Fibroblast of skin of back (primary cell): Measurements from ENCODE around the gene MAGEA2B.
"Not testable (repeated sequence)": the region's sequence is repeated elsewhere in the genome, so short reads cannot be mapped to it uniquely, and the experiment has no call there.

ENCODE experiments used
- DNase-seq: peaks from one replicate; pipeline ENCODE4 v3.0.0-alpha.2; 2013

Gene MAGEA2B

DNA sequence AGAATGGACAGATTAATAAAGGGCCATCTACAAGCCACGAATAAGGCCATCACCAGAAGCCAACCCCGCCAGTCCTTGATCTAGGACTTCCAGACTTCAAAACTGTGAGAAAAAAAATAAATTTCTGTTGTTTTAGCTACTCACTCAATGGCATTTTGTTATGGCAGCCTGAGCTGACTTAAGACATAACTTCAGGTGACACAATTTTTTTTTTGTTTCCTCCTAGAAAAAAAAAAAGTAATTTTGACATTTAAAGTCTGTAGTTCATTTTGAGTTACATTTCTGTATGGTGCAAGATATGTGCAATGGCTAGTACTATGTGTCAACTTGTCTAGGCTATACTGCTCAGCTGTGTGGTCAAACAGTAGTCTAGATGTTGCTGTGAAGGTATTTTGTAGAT, 44.5 kb downstream of the MAGEA2B start, which contains the start of gene CSAG3:
Gene CSAG3, plus strand, starts transcription at position 301 of the 400 bp plus-strand sequence.
- not testable (repeated sequence) for DNase-seq

DNA sequence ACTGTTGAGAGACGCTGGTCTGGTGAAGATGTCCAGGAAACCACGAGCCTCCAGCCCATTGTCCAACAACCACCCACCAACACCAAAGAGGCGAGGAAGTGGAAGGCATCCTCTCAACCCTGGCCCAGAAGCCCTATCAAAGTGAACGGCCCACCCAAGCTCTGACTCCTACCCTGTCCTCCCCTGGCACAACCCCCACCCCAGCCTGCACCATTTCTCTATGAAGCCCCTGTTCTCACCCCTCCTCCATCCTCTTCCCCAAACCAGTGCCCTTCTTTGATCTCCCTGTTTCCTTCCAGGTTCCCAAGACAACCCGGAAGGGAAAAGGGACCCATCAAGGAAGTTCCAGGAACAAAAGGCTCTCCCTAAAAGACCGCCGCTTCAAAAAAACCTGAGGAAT, 45.1 kb downstream of the MAGEA2B start:
- not testable (repeated sequence) for DNase-seq

DNA sequence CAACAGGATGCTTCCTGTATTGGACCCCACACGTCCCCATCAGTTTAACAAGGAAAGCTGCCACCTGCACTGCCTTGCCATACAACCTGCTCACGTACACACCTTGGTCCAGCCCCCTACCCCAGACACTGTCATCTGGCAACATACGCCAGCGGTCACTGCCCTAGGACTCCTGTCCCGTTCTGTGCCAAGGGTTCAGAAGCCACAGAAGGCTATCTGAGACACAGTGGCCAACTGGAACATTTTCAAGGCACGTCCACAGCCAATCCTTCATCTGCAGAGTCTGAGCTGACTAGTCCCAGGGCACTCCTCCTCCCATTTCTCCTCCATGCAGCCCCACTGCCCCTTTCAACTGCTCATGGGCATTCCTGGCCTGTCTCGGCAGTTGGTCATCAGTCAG, 47.2 kb downstream of the MAGEA2B start:
- not testable (repeated sequence) for DNase-seq

- DNase-seq: not testable (repeated sequence)
Observed at GRCh38 chrX:152766562-152766961, 52.1 kb downstream of the MAGEA2B start.
